NCI-H226 (cell line): ENCODE results near the gene HOXA10.

Experiments used
- DNase-seq: peaks from one replicate; pipeline ENCODE4 v3.0.0-alpha.2; 2015

The HOXA10 gene

GRCh38 chr7:27143023-27143949, 30.8 kb downstream of the HOXA10 start, which contains the start of gene HOXA5:
Gene HOXA5, minus strand, starts transcription at chr7:27143681. Its CDS starts 74 bp downstream, at chr7:27143607.
- peak; percentile 100 for DNase-seq

GRCh38 chr7:27142580-27143022, 31.5 kb downstream of the HOXA10 start:
- DNase-seq = peak; percentile 26

- peak; percentile 56 for DNase-seq
Measured at GRCh38 chr7:27141923-27142579, 32.1 kb downstream of the HOXA10 start.

- DNase-seq = no peak
Measured at GRCh38 chr7:27141137-27141922, 32.8 kb downstream of the HOXA10 start.

- no peak for DNase-seq
Measured at GRCh38 chr7:27140126-27140857, 33.8 kb downstream of the HOXA10 start.

- DNase-seq = no peak
Measured at GRCh38 chr7:27139334-27140125, 34.6 kb downstream of the HOXA10 start.

- no peak for DNase-seq
Measured at GRCh38 chr7:27138985-27139333, 35.2 kb downstream of the HOXA10 start.

- no peak for DNase-seq
Measured at GRCh38 chr7:27138472-27138871, 35.6 kb downstream of the HOXA10 start.

- no peak for DNase-seq
Measured at GRCh38 chr7:27137640-27138315, 36.3 kb downstream of the HOXA10 start.

- DNase-seq = peak; percentile 91
Measured at GRCh38 chr7:27134392-27134791, 39.7 kb downstream of the HOXA10 start.

GRCh38 chr7:27133409-27134231, 40.5 kb downstream of the HOXA10 start:
- no peak for DNase-seq

- DNase-seq = no peak
Measured at GRCh38 chr7:27132978-27133377, 41.1 kb downstream of the HOXA10 start.

- no peak for DNase-seq
Measured at GRCh38 chr7:27132214-27132613, 41.9 kb downstream of the HOXA10 start.

- DNase-seq = no peak
Measured at GRCh38 chr7:27131390-27131819, 42.7 kb downstream of the HOXA10 start.

GRCh38 chr7:27130540-27131389, 43.4 kb downstream of the HOXA10 start, which contains the start of gene HOXA4:
Gene HOXA4, minus strand, starts transcription at chr7:27130757. Its CDS starts 24 bp downstream, at chr7:27130733.
- peak; percentile 96 for DNase-seq

- DNase-seq = peak; percentile 55
Measured at GRCh38 chr7:27129729-27130539, 44.2 kb downstream of the HOXA10 start.

- DNase-seq = no peak
Measured at GRCh38 chr7:27128776-27129728, 45.1 kb downstream of the HOXA10 start.
